Measurements from ENCODE around the gene LRRC59. TPM values are rescaled to one million over a fixed set of nuclear protein-coding genes. Genes with fewer than 3 reads are reported as not detected.

LRRC59 gene
- total RNA-seq, 4 donors from 2014 or later = 41.1 to 68.1 (median 62.1) TPM

GRCh38 chr17:50380369-50381259 is 16.7 kb downstream of the LRRC59 start:
- intact Hi-C loops (cut with DNase I) = no loop called here
- Histone ChIP-seq H3K27me3 (no peaks in the 10 kb centered on the region), H3K4me1 (no peaks in the 10 kb centered on the region), H3K27ac (replicated peaks in 1 of 4) (no peak overlapping the region), H3K4me3 (no peak overlapping the region), H3K36me3 (peaks cover 41 to 58% (median 56%) of the 10 kb centered on the region in 4 donors), H3K9me3 (no peaks in the 10 kb centered on the region)
- no peak for DNase-seq (ENCODE audit: extremely low spot score)
- WGBS = 86% methylated on average over 13 of the region's 13 CpGs
- TF ChIP-seq POLR2A (IDR thresholded peaks at IDR 0.05; ENCODE audit: low read depth) (no peak), POLR2AphosphoS5 (IDR thresholded peaks at IDR 0.05) (no peak), EP300 (IDR thresholded peaks at IDR 0.05) (no peak), CTCF (IDR thresholded peaks at IDR 0.05) (no peak)

GRCh38 chr17:50379351-50380132 is 17.8 kb downstream of the LRRC59 start:
- Histone ChIP-seq H3K4me3 (no peak overlapping the region), H3K4me1 (no peaks in the 10 kb centered on the region), H3K27ac (replicated peaks in 1 of 4) (no peak overlapping the region), H3K36me3 (peaks cover 30 to 47% (median 45%) of the 10 kb centered on the region in 4 donors), H3K27me3 (no peaks in the 10 kb centered on the region), H3K9me3 (no peaks in the 10 kb centered on the region)
- intact Hi-C loops (cut with DNase I) = no loop called here
- WGBS = 78% methylated on average over 3 of the region's 6 CpGs
- no peak for DNase-seq (ENCODE audit: extremely low spot score)
- TF ChIP-seq EP300 (IDR thresholded peaks at IDR 0.05) (no peak), POLR2AphosphoS5 (IDR thresholded peaks at IDR 0.05) (no peak), CTCF (IDR thresholded peaks at IDR 0.05) (no peak)

GRCh38 chr17:50375858-50376538 is 21.3 kb downstream of the LRRC59 start:
- 85% methylated on average over 5 of the region's 5 CpGs for WGBS
- no peak overlapping the region for H3K4me3 ChIP-seq
- no peak for TF ChIP-seq CTCF (IDR thresholded peaks at IDR 0.05)
- DNase-seq (ENCODE audit: extremely low spot score) = no peak
- H3K9me3 ChIP-seq = no peaks in the 10 kb centered on the region
- H3K4me1 ChIP-seq = peaks cover 19 to 22% (median 22%) of the 10 kb centered on the region in 4 donors
- H3K27me3 ChIP-seq = no peaks in the 10 kb centered on the region
- no peak overlapping the region for H3K27ac ChIP-seq (replicated peaks in 1 of 4)
- peaks cover 0 to 12% (median 10%) of the 10 kb centered on the region in 4 donors for H3K36me3 ChIP-seq
- intact Hi-C loops (cut with DNase I) = no loop called here

DNA sequence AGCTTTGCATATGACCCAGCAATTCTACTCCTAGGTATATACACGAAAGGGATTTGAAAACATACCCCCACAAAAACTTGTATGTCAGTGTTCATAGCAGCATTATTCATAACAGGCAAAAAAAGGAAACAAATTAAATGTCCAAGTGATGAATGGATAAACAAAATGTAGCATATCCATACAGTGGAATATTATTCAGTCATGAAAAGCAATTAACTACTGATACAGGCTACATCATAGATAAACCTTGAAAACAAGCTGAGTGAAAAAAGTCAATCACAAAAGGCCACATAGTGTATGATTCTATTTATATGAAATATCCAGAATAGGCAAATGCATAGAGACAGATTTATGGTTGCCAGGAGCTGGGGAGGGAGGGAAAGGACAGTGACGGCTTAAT is 23.6 kb downstream of the LRRC59 start:
- no peak overlapping the region for H3K4me3 ChIP-seq
- H3K27me3 ChIP-seq = no peaks in the 10 kb centered on the region
- TF ChIP-seq POLR2A (IDR thresholded peaks at IDR 0.05; ENCODE audit: low read depth) (no peak), POLR2AphosphoS5 (IDR thresholded peaks at IDR 0.05) (no peak), EP300 (IDR thresholded peaks at IDR 0.05) (no peak), CTCF (IDR thresholded peaks at IDR 0.05) (no peak)
- H3K4me1 ChIP-seq = peaks cover 22 to 31% (median 25%) of the 10 kb centered on the region in 4 donors
- intact Hi-C loops (cut with DNase I) = no loop called here
- 93% methylated on average over 2 of the region's 2 CpGs for WGBS
- H3K9me3 ChIP-seq = no peaks in the 10 kb centered on the region
- H3K27ac ChIP-seq (replicated peaks in 1 of 4) = no peak overlapping the region
- no peak for DNase-seq (ENCODE audit: extremely low spot score)
- peaks cover 11 to 21% (median 19%) of the 10 kb centered on the region in 4 donors for H3K36me3 ChIP-seq
